Measurements from ENCODE around the gene DPP7.

The DPP7 gene

DNA sequence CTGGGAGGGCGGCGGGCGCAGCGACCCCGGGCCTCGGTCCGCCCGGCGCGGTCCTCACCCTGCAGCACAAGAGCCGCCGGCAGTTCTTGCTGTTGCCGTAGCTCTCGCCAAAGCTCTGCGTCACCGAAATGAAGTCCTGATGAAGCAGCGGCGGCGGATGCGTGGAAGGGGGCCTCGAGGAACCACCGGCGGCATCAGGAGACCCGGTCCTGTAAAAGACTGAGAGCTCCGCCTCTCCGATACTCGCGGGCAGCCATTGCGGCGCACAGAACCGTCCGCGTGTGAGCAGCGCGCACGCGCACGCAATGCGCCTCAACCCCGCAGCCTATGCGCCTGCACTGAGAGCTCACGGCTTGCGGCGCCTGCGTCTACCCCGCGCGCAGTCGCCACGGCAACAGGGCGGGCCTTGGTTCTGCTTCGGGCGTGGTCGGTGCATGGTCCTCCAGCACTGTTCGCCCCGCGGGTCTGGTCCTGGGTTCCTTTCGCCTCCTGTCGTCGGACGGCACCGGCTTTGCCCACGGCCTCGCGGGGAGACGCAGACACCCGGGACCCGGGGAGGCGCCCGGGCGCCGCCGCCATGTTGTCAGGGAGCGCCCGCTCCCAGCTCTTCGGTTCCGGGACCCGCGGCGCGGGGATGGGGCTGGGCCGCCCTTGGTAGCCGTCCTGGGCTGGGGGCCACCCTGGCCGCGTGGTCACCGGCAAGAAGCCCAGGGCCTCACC is 15.1 kb upstream of the DPP7 start (continued):
- peak; percentile 27; the same call in 1 of the 2 replicates for TF ChIP-seq ZNF629 (tag by site-specific recombination; IDR thresholded peaks at IDR 0.05)
- no peak; the same call in 1 of the 2 replicates for TF ChIP-seq TRIM28 (IDR thresholded peaks at IDR 0.05; ENCODE audit: borderline replicate concordance, low read length)
- no peak for TF ChIP-seq ZNF37A (tag by site-specific recombination; IDR thresholded peaks at IDR 0.05)
- TF ChIP-seq ZNF707 (tag by site-specific recombination; IDR thresholded peaks at IDR 0.05): no peak
- no peak for TF ChIP-seq PRDM1 (tag by site-specific recombination; IDR thresholded peaks at IDR 0.05)
- TF ChIP-seq BCL11B (tag by site-specific recombination; IDR thresholded peaks at IDR 0.05; ENCODE audit: low read depth): no peak
- no peak for TF ChIP-seq ZNF169 (tag by site-specific recombination; IDR thresholded peaks at IDR 0.05)
- no peak for TF ChIP-seq ZNF549 (tag by site-specific recombination; IDR thresholded peaks at IDR 0.05)
- no peak for TF ChIP-seq MEIS1 (CRISPR knock-in tag; IDR thresholded peaks at IDR 0.05; ENCODE audit: borderline replicate concordance)
- no peak for TF ChIP-seq ZNF19 (tag by site-specific recombination; IDR thresholded peaks at IDR 0.05; ENCODE audit: low read depth)
- no peak for TF ChIP-seq ZBTB21 (tag by site-specific recombination; IDR thresholded peaks at IDR 0.05)
- TF ChIP-seq ZNF248 (tag by site-specific recombination; IDR thresholded peaks at IDR 0.05): no peak
- TF ChIP-seq PRDM4 (tag by site-specific recombination; IDR thresholded peaks at IDR 0.05): no peak
- TF ChIP-seq, protein P1, sequence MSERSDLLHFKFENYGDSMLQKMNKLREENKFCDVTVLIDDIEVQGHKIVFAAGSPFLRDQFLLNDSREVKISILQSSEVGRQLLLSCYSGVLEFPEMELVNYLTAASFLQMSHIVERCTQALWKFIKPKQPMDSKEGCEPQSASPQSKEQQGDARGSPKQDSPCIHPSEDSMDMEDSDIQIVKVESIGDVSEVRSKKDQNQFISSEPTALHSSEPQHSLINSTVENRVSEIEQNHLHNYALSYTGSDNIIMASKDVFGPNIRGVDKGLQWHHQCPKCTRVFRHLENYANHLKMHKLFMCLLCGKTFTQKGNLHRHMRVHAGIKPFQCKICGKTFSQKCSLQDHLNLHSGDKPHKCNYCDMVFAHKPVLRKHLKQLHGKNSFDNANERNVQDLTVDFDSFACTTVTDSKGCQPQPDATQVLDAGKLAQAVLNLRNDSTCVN (tag by site-specific recombination; optimal IDR thresholded peaks at IDR 0.05): peak; percentile 99
- no peak for TF ChIP-seq ZNF768 (tag by site-specific recombination; IDR thresholded peaks at IDR 0.05)
- no peak for TF ChIP-seq OSR2 (tag by site-specific recombination; IDR thresholded peaks at IDR 0.05)
- TF ChIP-seq ZNF121 (tag by site-specific recombination; IDR thresholded peaks at IDR 0.05): no peak
- TF ChIP-seq ZNF133 (tag by site-specific recombination; IDR thresholded peaks at IDR 0.05): no peak
- peak; percentile 45 for TF ChIP-seq SP3 (tag by site-specific recombination; IDR thresholded peaks at IDR 0.05)
- TF ChIP-seq ZNF585B (tag by site-specific recombination; IDR thresholded peaks at IDR 0.05): no peak
- TF ChIP-seq ZBTB44 (tag by site-specific recombination; IDR thresholded peaks at IDR 0.05): no peak
- TF ChIP-seq ZNF223 (tag by site-specific recombination; IDR thresholded peaks at IDR 0.05): no peak
- TF ChIP-seq, protein P2, sequence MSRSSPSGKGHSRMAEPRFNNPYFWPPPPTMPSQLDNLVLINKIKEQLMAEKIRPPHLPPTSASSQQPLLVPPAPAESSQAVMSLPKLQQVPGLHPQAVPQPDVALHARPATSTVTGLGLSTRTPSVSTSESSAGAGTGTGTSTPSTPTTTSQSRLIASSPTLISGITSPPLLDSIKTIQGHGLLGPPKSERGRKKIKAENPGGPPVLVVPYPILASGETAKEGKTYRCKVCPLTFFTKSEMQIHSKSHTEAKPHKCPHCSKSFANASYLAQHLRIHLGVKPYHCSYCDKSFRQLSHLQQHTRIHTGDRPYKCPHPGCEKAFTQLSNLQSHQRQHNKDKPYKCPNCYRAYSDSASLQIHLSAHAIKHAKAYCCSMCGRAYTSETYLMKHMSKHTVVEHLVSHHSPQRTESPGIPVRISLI (tag by site-specific recombination; IDR thresholded peaks at IDR 0.05): no peak
- no peak for TF ChIP-seq ZNF175 (tag by site-specific recombination; IDR thresholded peaks at IDR 0.05)
- TF ChIP-seq ZNF677 (tag by site-specific recombination; IDR thresholded peaks at IDR 0.05): no peak
- TF ChIP-seq GLIS2 (tag by site-specific recombination; IDR thresholded peaks at IDR 0.05): no peak
- peak; percentile 61 for TF ChIP-seq SP7 (tag by site-specific recombination; IDR thresholded peaks at IDR 0.05)
- TF ChIP-seq ZNF2 (tag by site-specific recombination; IDR thresholded peaks at IDR 0.05): peak; percentile 58; the same call in 1 of the 2 replicates
- TF ChIP-seq, protein P3, sequence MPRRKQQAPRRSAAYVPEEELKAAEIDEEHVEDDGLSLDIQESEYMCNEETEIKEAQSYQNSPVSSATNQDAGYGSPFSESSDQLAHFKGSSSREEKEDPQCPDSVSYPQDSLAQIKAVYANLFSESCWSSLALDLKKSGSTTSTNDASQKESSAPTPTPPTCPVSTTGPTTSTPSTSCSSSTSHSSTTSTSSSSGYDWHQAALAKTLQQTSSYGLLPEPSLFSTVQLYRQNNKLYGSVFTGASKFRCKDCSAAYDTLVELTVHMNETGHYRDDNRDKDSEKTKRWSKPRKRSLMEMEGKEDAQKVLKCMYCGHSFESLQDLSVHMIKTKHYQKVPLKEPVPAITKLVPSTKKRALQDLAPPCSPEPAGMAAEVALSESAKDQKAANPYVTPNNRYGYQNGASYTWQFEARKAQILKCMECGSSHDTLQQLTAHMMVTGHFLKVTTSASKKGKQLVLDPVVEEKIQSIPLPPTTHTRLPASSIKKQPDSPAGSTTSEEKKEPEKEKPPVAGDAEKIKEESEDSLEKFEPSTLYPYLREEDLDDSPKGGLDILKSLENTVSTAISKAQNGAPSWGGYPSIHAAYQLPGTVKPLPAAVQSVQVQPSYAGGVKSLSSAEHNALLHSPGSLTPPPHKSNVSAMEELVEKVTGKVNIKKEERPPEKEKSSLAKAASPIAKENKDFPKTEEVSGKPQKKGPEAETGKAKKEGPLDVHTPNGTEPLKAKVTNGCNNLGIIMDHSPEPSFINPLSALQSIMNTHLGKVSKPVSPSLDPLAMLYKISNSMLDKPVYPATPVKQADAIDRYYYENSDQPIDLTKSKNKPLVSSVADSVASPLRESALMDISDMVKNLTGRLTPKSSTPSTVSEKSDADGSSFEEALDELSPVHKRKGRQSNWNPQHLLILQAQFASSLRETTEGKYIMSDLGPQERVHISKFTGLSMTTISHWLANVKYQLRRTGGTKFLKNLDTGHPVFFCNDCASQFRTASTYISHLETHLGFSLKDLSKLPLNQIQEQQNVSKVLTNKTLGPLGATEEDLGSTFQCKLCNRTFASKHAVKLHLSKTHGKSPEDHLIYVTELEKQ (tag by site-specific recombination; IDR thresholded peaks at IDR 0.05; ENCODE audit: borderline replicate concordance): no peak
- TF ChIP-seq ZNF624 (tag by site-specific recombination; IDR thresholded peaks at IDR 0.05): no peak
- peak; percentile 88 for TF ChIP-seq KLF8 (tag by site-specific recombination; IDR thresholded peaks at IDR 0.05)
- TF ChIP-seq ZFHX2 (tag by site-specific recombination; conservative IDR thresholded peaks at IDR 0.05): no peak
